Dendritic cell treated with granulocyte-macrophage colony-stimulating factor and Interleukin-4, amounts not matched to agents 40 ng/mL and 50 ng/mL, for 4 days (primary cell): Measurements from ENCODE around the gene RHOB.
A peak's percentile ranks its signal among the peaks of the same experiment; 100 is the strongest.
"Not testable (repeated sequence)": the region's sequence is repeated elsewhere in the genome, so short reads cannot be mapped to it uniquely, and the experiment has no call there.

Source experiments
- H3K27ac Mint-ChIP-seq: one replicate; pipeline ENCODE4 v1.8.0; 2022; ENCODE audit warnings: mild to moderate bottlenecking, mixed read lengths
- H3K27me3 Mint-ChIP-seq: one replicate; pipeline ENCODE4 v1.8.0; 2022; ENCODE audit warnings: mild to moderate bottlenecking, mixed read lengths
- H3K36me3 Mint-ChIP-seq: one replicate; pipeline ENCODE4 v1.8.0; 2022; ENCODE audit warnings: low read depth, mixed read lengths
- H3K4me1 Mint-ChIP-seq: one replicate; pipeline ENCODE4 v1.8.0; 2022; ENCODE audit warnings: low read depth, mixed read lengths
- H3K4me3 Mint-ChIP-seq: one replicate; pipeline ENCODE4 v1.8.0; 2022; ENCODE audit warnings: mild to moderate bottlenecking, moderate library complexity, mixed read lengths
- H3K9me3 Mint-ChIP-seq: one replicate; pipeline ENCODE4 v1.8.0; 2022; ENCODE audit warnings: mixed read lengths
- intact Hi-C: fragments of 100-400 bp; cut with micrococcal nuclease; formaldehyde crosslinking; loops from one replicate; pipeline ENCODE4 v1.15.0; 2022

Gene RHOB

GRCh38 chr2:20456636-20457426 is 10.0 kb downstream of the RHOB start:
- intact Hi-C loops, result no loop called here
- Mint-ChIP-seq H3K9me3 (no peaks in the 10 kb centered on the region), H3K27me3 (peaks cover 45% of the 10 kb centered on the region), H3K36me3 (no peaks in the 10 kb centered on the region), H3K27ac (no peak overlapping the region), H3K4me1 (no peaks in the 10 kb centered on the region), H3K4me3 (no peak overlapping the region)

GRCh38 chr2:20457661-20458630 is 11.1 kb downstream of the RHOB start:
- no peaks in the 10 kb centered on the region for H3K4me1 Mint-ChIP-seq
- intact Hi-C loops, result no loop called here
- no peak overlapping the region for H3K4me3 Mint-ChIP-seq
- no peaks in the 10 kb centered on the region for H3K36me3 Mint-ChIP-seq
- no peaks in the 10 kb centered on the region for H3K9me3 Mint-ChIP-seq
- H3K27ac Mint-ChIP-seq, result no peak overlapping the region
- peaks cover 50% of the 10 kb centered on the region for H3K27me3 Mint-ChIP-seq

- H3K9me3 Mint-ChIP-seq, H3K36me3 Mint-ChIP-seq, H3K4me1 Mint-ChIP-seq, intact Hi-C loops, H3K27ac Mint-ChIP-seq, H3K4me3 Mint-ChIP-seq: not testable (repeated sequence)
- peaks cover 47% of the 10 kb centered on the region for H3K27me3 Mint-ChIP-seq
Observed at GRCh38 chr2:20458737-20459484, 12.0 kb downstream of the RHOB start.

- no peak overlapping the region for H3K4me3 Mint-ChIP-seq
- peaks cover 7% of the 10 kb centered on the region for H3K4me1 Mint-ChIP-seq
- intact Hi-C loops, result no loop called here
- no peak overlapping the region for H3K27ac Mint-ChIP-seq
- H3K9me3 Mint-ChIP-seq, result no peaks in the 10 kb centered on the region
- H3K36me3 Mint-ChIP-seq, result no peaks in the 10 kb centered on the region
- H3K27me3 Mint-ChIP-seq, result peaks cover 19% of the 10 kb centered on the region
Observed at GRCh38 chr2:20465716-20466394, 19.0 kb downstream of the RHOB start.

GRCh38 chr2:20467789-20468548 is 21.1 kb downstream of the RHOB start:
- Mint-ChIP-seq H3K9me3 (no peaks in the 10 kb centered on the region), H3K4me1 (peaks cover 16% of the 10 kb centered on the region), H3K27me3 (peaks cover 2% of the 10 kb centered on the region), H3K4me3 (no peak overlapping the region), H3K27ac (no peak overlapping the region), H3K36me3 (no peaks in the 10 kb centered on the region)
- intact Hi-C loops, result no loop called here

- H3K27ac Mint-ChIP-seq, result no peak overlapping the region
- no peaks in the 10 kb centered on the region for H3K9me3 Mint-ChIP-seq
- peaks cover 16% of the 10 kb centered on the region for H3K4me1 Mint-ChIP-seq
- no peaks in the 10 kb centered on the region for H3K36me3 Mint-ChIP-seq
- peaks cover 2% of the 10 kb centered on the region for H3K27me3 Mint-ChIP-seq
- intact Hi-C loops, result no loop called here
- H3K4me3 Mint-ChIP-seq, result no peak overlapping the region
Observed at GRCh38 chr2:20468549-20469500, 22.0 kb downstream of the RHOB start.

GRCh38 chr2:20469595-20469994 is 22.7 kb downstream of the RHOB start:
- H3K27me3 Mint-ChIP-seq, result peaks cover 2% of the 10 kb centered on the region
- H3K4me1 Mint-ChIP-seq, result peaks cover 23% of the 10 kb centered on the region
- no peak overlapping the region for H3K27ac Mint-ChIP-seq
- no peaks in the 10 kb centered on the region for H3K9me3 Mint-ChIP-seq
- no peak overlapping the region for H3K4me3 Mint-ChIP-seq
- intact Hi-C loops, result no loop called here
- no peaks in the 10 kb centered on the region for H3K36me3 Mint-ChIP-seq

GRCh38 chr2:20470211-20470610 is 23.3 kb downstream of the RHOB start:
- intact Hi-C loops, result no loop called here
- Mint-ChIP-seq H3K36me3 (no peaks in the 10 kb centered on the region), H3K9me3 (no peaks in the 10 kb centered on the region), H3K27ac (no peak overlapping the region), H3K4me1 (peaks cover 29% of the 10 kb centered on the region), H3K4me3 (no peak overlapping the region), H3K27me3 (peaks cover 2% of the 10 kb centered on the region)

GRCh38 chr2:20471148-20471547 is 24.3 kb downstream of the RHOB start:
- peaks cover 4% of the 10 kb centered on the region for H3K27me3 Mint-ChIP-seq
- H3K27ac Mint-ChIP-seq, result no peak overlapping the region

GRCh38 chr2:20471902-20472559 is 25.2 kb downstream of the RHOB start:
- H3K4me3 Mint-ChIP-seq, result no peak overlapping the region
- H3K4me1 Mint-ChIP-seq, result peaks cover 34% of the 10 kb centered on the region
- intact Hi-C loops, result no loop called here
- H3K36me3 Mint-ChIP-seq, result no peaks in the 10 kb centered on the region
- peaks cover 4% of the 10 kb centered on the region for H3K27me3 Mint-ChIP-seq
- no peak overlapping the region for H3K27ac Mint-ChIP-seq
- H3K9me3 Mint-ChIP-seq, result no peaks in the 10 kb centered on the region

More at GRCh38 chr2:20471148-20471547, 24.3 kb downstream of the RHOB start:
- intact Hi-C loops, result no loop called here
- Mint-ChIP-seq H3K9me3 (no peaks in the 10 kb centered on the region), H3K4me3 (no peak overlapping the region), H3K4me1 (peaks cover 34% of the 10 kb centered on the region), H3K36me3 (no peaks in the 10 kb centered on the region)

- intact Hi-C loops, result no loop called here
- Mint-ChIP-seq H3K27ac (no peak overlapping the region), H3K4me3 (no peak overlapping the region)
Observed at GRCh38 chr2:20472569-20472968, 25.7 kb downstream of the RHOB start.

GRCh38 chr2:20473128-20473527 is 26.3 kb downstream of the RHOB start:
- intact Hi-C loops, result no loop called here
- peaks cover 6% of the 10 kb centered on the region for H3K27me3 Mint-ChIP-seq

More at GRCh38 chr2:20472569-20472968, 25.7 kb downstream of the RHOB start:
- Mint-ChIP-seq H3K36me3 (no peaks in the 10 kb centered on the region), H3K27me3 (peaks cover 4% of the 10 kb centered on the region), H3K4me1 (peaks cover 34% of the 10 kb centered on the region), H3K9me3 (no peaks in the 10 kb centered on the region)

More at GRCh38 chr2:20473128-20473527, 26.3 kb downstream of the RHOB start:
- Mint-ChIP-seq H3K27ac (peak overlapping the region; percentile 11), H3K36me3 (no peaks in the 10 kb centered on the region), H3K4me1 (peaks cover 32% of the 10 kb centered on the region), H3K9me3 (peaks cover 3% of the 10 kb centered on the region), H3K4me3 (no peak overlapping the region)
